ENCODE results near the gene CREB1.

Gene CREB1

DNA sequence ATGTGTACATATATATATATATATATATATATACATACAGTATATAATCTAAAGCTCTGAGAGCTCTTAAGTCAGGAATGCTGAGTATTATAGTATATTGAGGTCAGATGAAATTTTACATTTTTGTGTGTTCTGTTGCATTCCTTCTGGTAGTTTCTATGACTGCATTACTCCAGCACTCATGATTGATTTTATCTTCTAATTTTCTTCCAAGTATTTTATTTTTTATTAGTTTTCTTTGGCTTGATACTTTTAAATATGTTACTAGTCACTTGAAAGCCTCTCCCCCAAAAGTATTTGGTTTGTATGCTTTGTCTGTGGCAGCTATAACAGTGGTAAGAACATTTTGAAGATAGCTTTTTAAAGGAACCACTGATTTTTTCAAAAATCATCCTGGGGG is 70.5 kb downstream of the CREB1 start:
- no peak overlapping the region for H3K27ac ChIP-seq
- H3K4me3 ChIP-seq = no peak overlapping the region

DNA sequence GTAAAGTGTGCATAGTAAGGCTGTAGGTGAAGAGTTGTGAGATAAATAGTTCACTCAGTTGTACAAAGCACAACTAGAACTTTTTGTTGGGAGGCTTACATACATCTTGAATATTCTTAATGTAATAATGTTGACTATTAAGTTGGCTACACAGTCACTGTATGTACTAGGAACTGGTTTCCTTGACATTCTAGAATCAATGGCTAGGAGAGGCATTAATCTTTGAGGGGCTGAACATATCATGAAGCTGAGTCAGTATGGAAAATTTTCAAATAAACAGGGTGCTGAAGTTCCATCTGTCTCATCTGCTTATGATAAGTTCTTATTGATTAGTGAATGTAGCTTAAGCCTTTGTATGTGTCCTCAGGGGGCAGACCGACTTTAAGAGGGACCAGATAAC is 72.0 kb downstream of the CREB1 start:
- Histone ChIP-seq H3K27ac (no peak overlapping the region), H3K4me3 (no peak overlapping the region)

DNA sequence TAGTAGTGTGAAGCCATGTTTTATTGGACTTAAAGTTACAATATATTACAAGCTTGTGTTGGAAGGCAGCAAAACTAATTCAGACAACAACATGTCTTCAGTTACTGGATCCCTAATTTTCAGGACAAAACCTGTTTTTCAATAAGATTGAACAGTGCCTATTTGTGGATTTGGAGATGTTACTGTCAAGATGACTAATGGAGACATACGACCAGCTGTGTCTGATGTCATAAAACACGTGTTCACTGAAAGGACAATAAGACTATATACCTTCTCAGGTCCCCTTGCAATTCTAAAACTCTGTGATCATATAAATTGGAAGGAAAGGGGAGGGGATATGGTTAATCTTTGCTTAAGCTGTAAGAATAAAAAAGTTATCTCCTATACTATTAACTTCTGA is 73.7 kb downstream of the CREB1 start:
- H3K27ac ChIP-seq = no peak overlapping the region
- H3K4me3 ChIP-seq = no peak overlapping the region

DNA sequence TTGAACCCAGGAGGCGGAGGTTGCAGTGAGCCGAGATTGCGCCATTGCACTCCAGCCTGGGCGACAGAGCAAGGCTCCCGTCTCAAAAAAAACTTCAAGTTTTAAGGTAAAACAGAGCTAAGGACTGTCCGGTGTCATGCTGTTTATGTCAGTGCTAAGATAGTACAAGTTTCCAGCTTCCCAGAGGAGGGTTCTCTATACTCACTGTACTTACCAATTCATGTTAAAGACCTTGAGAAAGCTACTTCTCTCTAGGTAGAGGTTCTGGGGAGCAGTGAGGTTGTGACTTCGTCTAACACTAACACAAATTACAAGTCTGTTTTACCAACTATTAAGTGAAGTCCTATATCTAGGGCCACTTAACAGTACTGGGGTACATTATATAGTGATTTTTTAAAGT is 76.6 kb downstream of the CREB1 start:
- H3K27ac ChIP-seq = no peak overlapping the region

DNA sequence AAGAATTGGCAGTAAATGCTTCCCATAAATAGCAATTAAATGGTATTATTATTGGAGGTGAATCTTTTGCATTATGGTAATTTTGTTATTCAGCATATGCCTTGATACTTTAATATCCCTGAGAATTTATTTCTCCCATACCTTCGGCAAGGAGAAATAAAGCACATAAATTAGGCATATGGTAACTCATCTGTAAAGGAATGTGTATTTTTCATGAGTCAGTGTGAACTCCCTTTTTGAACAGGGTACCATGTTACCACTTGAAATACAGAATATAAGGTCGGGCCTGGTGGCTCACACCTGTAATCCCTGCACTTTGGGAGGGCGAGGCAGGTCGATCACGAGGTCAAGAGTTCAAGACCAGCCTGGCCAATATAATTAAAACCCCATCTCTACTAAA is 77.1 kb downstream of the CREB1 start:
- Histone ChIP-seq H3K27ac (no peak overlapping the region), H3K4me3 (no peak overlapping the region)

More for the DNA sequence above, 76.6 kb downstream of the CREB1 start:
- H3K4me3 ChIP-seq = no peak overlapping the region

DNA sequence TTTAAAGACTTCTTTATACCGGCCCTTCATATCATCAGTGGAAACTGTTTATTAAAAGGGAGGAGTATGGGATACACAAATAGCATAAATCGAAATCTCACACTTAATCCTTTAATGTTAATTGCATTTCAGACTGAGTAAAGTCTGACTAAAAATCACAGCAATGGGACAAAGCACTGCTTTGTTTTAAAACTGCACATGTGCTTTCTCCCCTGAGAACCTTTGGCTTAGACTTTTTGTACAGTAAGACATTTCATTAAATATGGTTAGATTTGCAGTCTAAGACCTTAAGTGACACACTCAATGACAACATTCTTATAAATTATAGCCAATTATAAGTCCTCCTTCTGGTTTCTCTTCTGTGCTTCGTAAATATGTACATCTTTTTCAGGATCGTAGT is 83.0 kb downstream of the CREB1 start:
- no peak overlapping the region for H3K4me3 ChIP-seq
- H3K27ac ChIP-seq = no peak overlapping the region

DNA sequence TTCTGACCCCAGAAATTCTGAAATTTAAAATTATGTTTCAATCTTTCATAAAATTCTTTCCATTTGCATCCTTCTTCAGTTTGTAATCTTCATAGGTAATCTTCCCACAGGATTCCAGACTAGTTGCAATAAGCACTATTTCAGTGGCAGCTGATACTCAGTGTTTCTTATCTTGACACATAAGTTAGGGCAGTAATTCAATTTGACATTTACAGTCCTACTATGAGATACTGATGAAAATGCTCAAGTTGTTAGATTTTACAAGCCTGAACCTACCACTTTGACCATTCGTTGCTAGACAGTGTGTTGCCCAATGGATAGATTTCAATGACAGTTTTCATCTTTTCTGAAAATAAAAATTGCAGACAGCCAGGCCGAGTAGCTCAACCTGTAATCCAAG is 85.1 kb downstream of the CREB1 start:
- H3K27ac ChIP-seq = no peak overlapping the region
- H3K4me3 ChIP-seq = no peak overlapping the region

DNA sequence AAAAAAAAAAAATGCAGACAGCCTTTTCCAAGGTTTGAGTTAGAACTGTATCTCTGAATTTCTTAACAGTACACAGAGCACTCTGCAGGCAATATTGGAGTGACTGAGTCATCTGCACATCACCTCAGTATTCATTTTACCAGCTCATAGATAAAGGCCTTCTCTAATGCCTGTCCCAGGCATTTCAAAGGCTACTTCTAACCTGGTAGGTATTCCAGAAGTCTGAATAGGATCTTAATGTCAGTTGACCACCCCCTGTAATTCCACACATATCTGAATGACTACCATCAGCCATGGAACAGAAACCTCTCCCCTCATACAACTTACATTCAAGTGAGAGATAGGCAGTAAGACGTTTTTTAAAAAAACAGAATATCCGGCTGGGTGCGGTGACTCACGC is 86.4 kb downstream of the CREB1 start:
- no peak overlapping the region for H3K4me3 ChIP-seq
- H3K27ac ChIP-seq = peak overlapping the region in 1 of 21 experiments; percentile 22

DNA sequence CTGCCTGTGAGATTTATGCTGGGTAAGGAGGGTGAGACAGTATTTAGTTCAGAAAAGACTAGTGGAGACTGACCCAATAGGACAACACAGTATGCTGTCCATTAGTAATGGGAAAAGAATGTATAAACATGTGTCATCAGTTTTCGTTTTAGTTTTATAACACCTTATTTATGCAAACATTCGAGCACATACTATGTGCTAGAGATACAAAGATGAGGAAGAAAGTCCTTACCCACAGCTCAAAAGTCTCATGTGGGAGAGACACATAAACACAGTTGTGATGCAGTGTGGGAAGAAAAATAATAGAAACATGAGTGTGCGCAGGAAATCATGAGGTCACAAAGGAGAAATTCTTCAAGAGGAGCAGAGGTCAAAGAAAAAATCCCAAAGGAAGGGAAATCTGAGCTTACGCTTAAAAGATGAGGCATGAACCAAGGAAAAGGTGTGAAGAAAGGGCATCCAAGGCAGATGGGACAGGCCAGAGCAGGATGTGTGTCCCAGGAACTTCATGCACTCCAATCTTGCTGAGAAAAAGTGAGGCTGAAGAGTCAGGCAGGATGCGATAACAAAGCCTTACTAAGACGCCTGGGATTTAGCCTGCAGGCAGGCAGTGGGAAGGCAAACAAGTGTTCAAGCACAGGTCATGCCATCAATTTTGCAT is 87.4 kb downstream of the CREB1 start:
- Histone ChIP-seq H3K4me3 (no peak overlapping the region), H3K27ac (peak overlapping the region in 1 of 21 experiments; percentile 22)

DNA sequence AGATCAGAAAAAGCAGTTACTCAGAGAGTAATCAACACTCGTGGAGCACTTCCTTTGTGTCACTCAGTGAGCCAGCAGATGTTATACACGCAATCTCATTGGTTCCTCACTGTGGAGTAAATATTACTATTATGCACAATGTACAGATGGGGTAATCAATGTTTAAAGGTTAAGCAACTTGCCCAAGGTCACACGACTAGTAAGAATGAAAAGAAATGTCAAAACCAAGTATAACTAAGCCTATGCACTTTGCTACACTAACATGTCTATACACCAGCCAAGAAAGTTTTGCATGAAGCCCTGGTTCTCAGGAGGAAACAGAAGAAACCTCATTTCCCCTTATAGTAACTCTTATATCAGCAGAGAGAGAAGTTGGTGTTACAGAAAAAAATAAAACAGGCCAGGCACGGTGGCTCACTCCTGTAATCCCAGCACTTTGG is 90.0 kb downstream of the CREB1 start:
- no peak overlapping the region for H3K4me3 ChIP-seq

DNA sequence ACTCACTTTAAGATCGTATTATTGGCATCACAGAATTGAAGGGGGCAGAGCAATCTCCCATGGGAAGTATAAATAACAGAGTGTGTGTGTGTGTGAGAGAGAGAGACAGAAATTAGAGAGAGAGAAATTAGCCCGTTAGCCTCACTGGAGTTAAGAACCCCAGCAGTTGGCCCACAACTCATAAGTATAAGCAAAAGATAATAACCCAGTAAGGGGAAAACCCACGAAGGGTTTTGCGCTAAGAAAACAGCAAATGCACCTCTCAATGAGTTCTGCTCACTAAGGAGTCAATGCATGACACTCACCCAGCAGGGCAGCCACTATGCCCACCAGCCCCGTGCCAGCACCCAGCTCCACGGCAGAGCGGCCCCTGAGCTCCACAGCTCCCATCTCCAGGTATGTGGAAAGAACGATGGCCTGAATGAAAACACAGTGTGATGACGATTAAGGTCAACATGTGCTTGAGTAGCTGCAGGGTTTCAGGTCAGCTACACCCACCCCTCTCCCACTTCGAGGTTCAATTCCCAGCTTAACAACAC is 91.8 kb downstream of the CREB1 start:
- no peak overlapping the region for H3K4me3 ChIP-seq
- no peak overlapping the region for H3K27ac ChIP-seq

More for the DNA sequence above, 90.0 kb downstream of the CREB1 start:
- H3K27ac ChIP-seq = peak overlapping the region in 4 of 21 experiments; percentile 0 to 53 (median 24)

DNA sequence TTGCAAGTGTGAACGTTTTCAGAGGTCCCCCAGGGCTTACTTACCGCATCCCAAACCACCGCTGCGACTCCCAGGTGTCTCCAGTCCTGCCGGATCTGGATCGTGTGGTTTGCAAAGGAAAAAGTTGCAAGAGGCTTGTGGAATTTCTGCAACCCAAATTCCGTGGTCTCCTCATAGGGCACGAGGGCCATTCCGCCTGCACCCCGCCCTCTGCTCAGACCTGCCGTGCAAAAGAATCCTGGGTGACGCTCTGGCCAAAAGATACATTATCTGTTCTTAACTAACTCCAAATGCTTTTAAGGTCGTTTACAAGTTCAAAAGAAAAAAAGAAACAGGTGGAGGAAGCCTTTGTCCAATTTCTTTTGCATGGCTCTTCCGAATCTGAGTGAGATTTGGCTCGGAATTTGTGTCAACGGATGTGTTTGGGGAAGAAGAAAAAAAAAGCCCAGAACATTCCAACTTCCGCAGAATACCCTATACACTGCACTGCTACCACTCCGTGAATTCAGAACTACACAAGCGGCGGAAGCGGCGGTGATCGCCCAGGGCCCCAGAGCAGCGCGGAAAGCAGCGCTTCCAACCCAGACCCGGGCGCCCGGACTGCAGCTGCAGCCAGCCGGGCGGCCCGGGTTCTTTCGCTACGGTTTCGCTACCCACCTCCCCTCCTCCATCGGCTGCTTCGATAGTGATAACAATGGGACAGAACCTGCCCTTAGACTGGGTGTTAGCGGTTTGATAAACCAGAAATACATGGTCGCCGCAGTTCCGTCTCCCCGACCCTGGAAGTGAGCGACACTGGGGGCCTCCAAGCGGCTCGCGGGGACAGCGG is 94.6 kb downstream of the CREB1 start:
- Histone ChIP-seq H3K4me3 (peak overlapping the region; percentile 73 to 93 (median 81)), H3K27ac (peak overlapping the region; percentile 28 to 98 (median 93))

DNA sequence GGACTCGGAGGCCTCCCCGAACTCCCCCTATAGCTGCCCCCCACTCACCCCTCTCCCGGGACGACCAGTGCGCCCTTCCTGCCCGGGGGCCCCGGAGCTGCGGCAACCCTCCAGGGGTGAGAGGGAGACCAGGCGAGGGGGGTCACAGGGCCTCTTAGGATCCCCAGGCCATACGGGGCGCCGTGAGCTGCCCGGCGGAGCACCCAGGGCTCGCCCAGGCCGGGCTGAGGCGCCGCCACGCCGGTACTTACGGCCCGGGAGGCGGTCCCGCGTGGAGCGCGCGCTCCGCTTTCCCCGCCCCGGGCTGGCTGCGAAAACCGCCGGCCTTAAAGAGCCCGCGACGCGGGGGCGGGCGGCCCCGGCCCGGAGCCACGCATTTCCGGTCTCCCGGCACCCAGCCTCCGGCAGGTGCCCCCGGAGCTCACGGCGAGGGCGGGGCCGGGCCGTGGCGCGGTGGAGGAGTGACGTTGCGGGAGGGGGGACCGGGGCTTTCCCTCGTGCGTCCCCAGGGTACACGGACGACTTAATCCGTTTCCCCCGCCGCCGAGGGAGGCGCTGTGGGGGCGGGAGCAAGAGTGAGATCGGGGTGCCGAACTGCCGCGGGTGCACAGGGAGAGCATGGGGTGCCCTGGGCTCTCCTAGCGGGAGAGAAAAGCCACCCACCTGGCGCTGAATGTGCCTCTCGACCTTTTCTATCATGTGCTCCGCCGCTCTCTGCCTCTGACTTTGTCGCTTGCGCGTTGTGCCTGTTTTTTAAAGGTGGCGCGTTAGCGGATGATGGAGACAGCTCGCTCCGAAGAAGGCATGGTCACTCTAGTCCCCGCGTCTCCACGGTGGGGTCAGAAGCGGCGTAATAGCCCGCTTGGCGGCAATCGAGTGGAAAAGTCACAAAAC is 95.5 kb downstream of the CREB1 start, which contains the start of gene METTL21A:
Gene METTL21A, minus strand, starts transcription at position 381 of the 894 bp plus-strand sequence. CDS start 1,019 bp downstream, outside the sequence.
- peak within 1 kb of the TSS; percentile 28 to 98 (median 93) for H3K27ac ChIP-seq

DNA sequence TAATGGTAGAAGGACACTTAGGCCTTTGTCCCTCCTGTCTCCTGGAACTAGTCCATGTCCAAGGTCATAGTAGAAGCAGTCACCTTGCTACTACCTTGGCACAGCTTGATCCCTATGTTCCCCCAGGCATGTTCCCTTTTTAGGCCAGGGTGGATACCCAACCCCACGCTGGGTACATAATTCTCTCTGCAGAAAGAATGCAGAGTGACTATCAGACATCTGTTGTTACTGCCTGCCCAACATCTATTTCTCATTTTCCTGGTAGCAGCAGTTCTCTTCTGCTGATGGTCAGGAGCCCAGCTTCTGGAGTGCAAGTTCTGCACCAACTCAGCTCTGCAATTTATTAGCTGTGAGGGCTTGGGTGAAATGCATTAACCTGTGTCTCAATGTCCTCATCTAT is 99.8 kb downstream of the CREB1 start:
- Histone ChIP-seq H3K4me3 (no peak overlapping the region), H3K27ac (no peak overlapping the region)

More for the DNA sequence above, 95.5 kb downstream of the CREB1 start, which contains the start of gene METTL21A:
- peak within 1 kb of the TSS; percentile 73 to 93 (median 81) for H3K4me3 ChIP-seq

DNA sequence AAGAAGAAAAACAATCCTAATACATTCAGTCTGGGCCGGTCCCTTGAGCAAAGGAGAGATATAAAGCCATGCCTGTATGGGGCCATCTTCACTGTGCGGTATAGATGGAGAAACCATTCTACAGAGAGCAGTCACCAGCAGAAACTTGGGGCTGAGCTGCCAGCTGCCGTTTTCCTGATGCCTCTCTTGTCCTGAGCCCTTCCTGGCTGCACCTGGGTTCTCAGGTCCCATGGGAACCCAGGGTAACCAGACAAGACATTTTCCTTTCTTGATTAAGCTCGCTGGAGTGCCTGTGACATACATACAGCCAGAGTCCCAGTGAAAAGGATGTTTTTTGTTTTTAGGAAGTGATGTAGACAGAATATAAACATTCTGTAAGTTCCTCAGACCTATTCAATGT is 100.7 kb downstream of the CREB1 start:
- no peak overlapping the region for H3K27ac ChIP-seq
- no peak overlapping the region for H3K4me3 ChIP-seq

DNA sequence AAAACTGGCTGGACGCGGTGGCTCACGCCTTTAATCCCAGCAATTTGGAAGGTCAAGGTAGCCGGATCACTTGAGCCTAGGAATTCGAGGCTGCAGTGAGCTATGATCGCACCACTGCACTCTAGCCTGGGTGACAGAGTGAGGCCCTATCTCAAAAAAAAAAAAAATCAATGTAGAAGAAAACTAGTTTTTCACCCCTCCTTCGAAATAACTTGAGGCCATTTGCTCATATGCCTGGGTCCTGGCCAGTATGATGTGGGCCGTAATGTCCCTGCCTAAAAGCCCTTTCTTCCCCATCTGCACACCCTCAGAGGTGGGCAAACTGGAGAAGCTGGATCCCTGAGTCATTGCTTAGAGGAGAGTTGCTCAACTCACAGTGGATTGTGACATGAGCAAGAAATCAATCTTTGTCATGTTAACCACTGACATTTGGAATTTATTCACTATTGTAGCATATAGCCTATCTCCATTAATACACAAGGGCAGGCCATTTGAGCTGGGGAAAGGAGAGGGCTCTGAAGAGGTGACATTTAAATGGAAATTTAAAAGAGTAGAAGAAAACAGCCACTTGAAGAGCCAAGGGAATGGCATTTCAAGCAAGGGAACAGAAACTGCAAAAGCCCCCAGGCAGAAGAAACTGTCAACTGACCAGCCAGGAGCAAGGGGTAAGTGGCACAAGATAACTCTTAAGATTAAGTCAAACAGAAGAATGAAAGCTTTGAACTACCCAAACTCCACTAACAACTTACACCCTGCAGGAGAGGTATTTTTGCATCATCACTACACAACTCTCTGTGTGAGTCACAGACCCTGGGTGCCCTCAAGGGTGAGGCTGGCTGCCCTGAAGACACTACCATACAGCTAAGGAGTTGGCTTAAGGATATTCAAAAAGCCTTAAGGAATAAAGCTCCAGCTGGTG is 103.1 kb downstream of the CREB1 start:
- H3K27ac ChIP-seq = peak overlapping the region in 4 of 21 experiments; percentile 5 to 41 (median 28)

DNA sequence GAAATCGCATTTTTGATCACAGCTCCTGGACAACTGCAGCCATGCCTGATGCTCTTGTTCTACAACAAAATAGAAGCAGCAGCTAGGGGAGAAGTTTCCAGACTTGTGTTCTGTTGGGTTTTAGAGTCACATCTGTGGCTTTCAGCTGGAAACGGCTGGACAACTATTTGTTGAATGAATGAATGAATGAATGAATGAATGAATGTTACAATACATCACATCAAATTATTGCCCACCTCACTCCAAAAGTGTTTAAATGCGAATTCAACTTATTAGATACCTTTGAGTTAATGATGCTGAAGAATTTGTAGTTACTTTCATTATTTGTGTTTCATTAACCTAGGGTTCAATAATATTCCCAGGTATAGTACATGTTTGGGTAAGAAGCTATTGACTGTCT is 103.9 kb downstream of the CREB1 start:
- Histone ChIP-seq H3K4me3 (no peak overlapping the region), H3K27ac (no peak overlapping the region)

More for the DNA sequence above, 103.1 kb downstream of the CREB1 start:
- no peak overlapping the region for H3K4me3 ChIP-seq

DNA sequence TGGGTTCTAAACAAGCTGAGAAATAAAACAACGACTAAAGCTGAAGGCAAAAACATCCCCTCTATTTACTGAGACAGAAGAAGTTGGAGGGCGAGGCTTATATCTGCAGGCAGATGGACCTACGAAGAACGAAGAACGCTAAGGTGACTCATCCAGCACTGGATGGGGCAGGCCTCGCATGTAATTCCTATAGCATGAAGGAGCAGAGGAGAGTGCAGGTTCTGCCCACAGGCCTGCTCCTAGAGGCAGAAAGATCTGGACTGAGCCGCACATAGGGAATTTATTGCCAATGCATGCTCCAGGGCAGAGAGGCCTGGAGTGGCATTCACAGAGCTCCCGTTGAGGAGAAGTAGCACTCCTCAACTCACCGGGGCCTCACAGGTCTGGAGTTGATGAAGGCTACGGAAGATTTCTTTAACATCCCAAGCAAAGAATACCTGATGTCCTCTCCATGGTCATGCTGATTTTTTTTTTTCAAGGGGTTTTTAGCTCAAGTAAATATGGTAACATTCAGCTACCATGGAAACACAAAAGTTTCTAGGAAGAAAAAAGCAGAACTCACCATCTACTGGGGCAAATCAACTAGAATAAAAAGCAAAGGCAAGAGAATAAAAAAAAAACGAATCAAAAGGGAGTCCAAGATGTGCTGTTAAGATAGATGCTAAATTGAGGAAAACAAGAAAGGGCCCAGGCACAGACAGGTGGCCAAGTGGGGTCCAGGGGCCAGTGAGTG is 105.9 kb downstream of the CREB1 start:
- Histone ChIP-seq H3K27ac (no peak overlapping the region), H3K4me3 (no peak overlapping the region)
